H9 (cell line): ENCODE results near the gene RHOD. TPM values are rescaled to one million over a fixed set of nuclear protein-coding genes. Genes with fewer than 3 reads are reported as not detected.

Source experiments
- DNase-seq: peaks from one replicate; pipeline ENCODE4 v3.0.0-alpha.2; 2017
- H2AFZ ChIP-seq: one replicate; pipeline ENCODE4 v1.6.1; 2013; ENCODE audit warnings: mild to moderate bottlenecking, low read length, control low read depth, moderate library complexity
- H2AK5ac ChIP-seq: 2 replicates; pipeline ENCODE4 v1.6.1; 2013; ENCODE audit warnings: low read length, control low read depth, mixed read lengths; ENCODE audit not compliant: insufficient read length
- H2BK120ac ChIP-seq: one replicate; pipeline ENCODE4 v1.6.1; 2013; ENCODE audit warnings: low read depth, mild to moderate bottlenecking, low read length, control low read depth, inconsistent platforms; ENCODE audit not compliant: poor library complexity, severe bottlenecking
- H2BK12ac ChIP-seq: 2 replicates; pipeline ENCODE4 v1.6.1; 2013; ENCODE audit warnings: low read length, control low read depth, mixed read lengths, low read depth; ENCODE audit not compliant: insufficient read length
- H2BK15ac ChIP-seq: 2 replicates; pipeline ENCODE4 v1.6.1; 2013; ENCODE audit warnings: low read depth, low read length, control low read depth
- H2BK20ac ChIP-seq: one replicate; pipeline ENCODE4 v1.6.1; 2013; ENCODE audit warnings: low read depth, mild to moderate bottlenecking, low read length, control low read depth, inconsistent platforms; ENCODE audit not compliant: poor library complexity, severe bottlenecking
- H2BK5ac ChIP-seq: 2 replicates; pipeline ENCODE4 v1.6.1; 2013; ENCODE audit warnings: low read length, control low read depth, mixed read lengths; ENCODE audit not compliant: insufficient read length
- H3K14ac ChIP-seq: 2 replicates; pipeline ENCODE4 v1.6.1; 2013; ENCODE audit warnings: low read length, control low read depth; ENCODE audit not compliant: insufficient read depth
- H3K18ac ChIP-seq: 2 replicates; pipeline ENCODE4 v1.6.1; 2013; ENCODE audit warnings: low read depth, mild to moderate bottlenecking, mixed read lengths, low read length, control low read depth; ENCODE audit not compliant: insufficient read length
- H3K23ac ChIP-seq: 2 replicates; pipeline ENCODE4 v1.6.1; 2013; ENCODE audit warnings: low read length, control low read depth, mixed read lengths, low read depth; ENCODE audit not compliant: insufficient read length
- H3K23me2 ChIP-seq: 2 replicates; pipeline ENCODE4 v1.6.1; 2013; ENCODE audit warnings: low read depth, mild to moderate bottlenecking, mixed read lengths, low read length, control low read depth; ENCODE audit not compliant: insufficient read length, poor library complexity, severe bottlenecking
- H3K27ac ChIP-seq: 2 replicates; pipeline ENCODE4 v1.5.1; 2013; ENCODE audit warnings: low read length, control low read depth, mixed read lengths, low read depth; ENCODE audit not compliant: insufficient read length
- H3K27me3 ChIP-seq: 2 replicates; pipeline ENCODE4 v1.6.1; 2013; ENCODE audit warnings: low read length, control low read depth, inconsistent platforms; ENCODE audit not compliant: insufficient read depth
- H3K4ac ChIP-seq: 2 replicates; pipeline ENCODE4 v1.6.1; 2013; ENCODE audit warnings: low read depth, mild to moderate bottlenecking, control low read depth, inconsistent platforms, low read length, moderate library complexity
- H3K4me1 ChIP-seq: 2 replicates; pipeline ENCODE4 v1.6.1; 2013; ENCODE audit warnings: low read length, control low read depth, inconsistent platforms; ENCODE audit not compliant: insufficient read depth
- H3K4me2 ChIP-seq: 2 replicates; pipeline ENCODE4 v1.6.1; 2013; ENCODE audit warnings: low read length, control low read depth, mixed read lengths; ENCODE audit not compliant: insufficient read length, insufficient read depth
- H3K56ac ChIP-seq: 2 replicates; pipeline ENCODE4 v1.6.1; 2013; ENCODE audit warnings: low read depth, mild to moderate bottlenecking, mixed read lengths, low read length, control low read depth; ENCODE audit not compliant: insufficient read length
- H3K79me1 ChIP-seq: 2 replicates; pipeline ENCODE4 v1.6.1; 2013; ENCODE audit warnings: low read depth, mild to moderate bottlenecking, moderate library complexity, low read length, control low read depth, inconsistent platforms; ENCODE audit not compliant: insufficient read depth, poor library complexity, severe bottlenecking
- H3K79me2 ChIP-seq: 2 replicates; pipeline ENCODE4 v1.6.1; 2013; ENCODE audit warnings: low read length, control low read depth, inconsistent platforms; ENCODE audit not compliant: insufficient read depth
- H3K9ac ChIP-seq: 2 replicates; pipeline ENCODE4 v1.6.1; 2013; ENCODE audit warnings: low read length, control low read depth, mixed read lengths; ENCODE audit not compliant: insufficient read length; ENCODE audit errors: extremely low read depth
- H3K9me3 ChIP-seq: one replicate; pipeline ENCODE4 v1.6.1; 2013; ENCODE audit warnings: low read depth, low read length, inconsistent platforms; ENCODE audit not compliant: control insufficient read depth
- H3T11ph ChIP-seq: one replicate; pipeline ENCODE4 v1.6.1; 2013; ENCODE audit warnings: mild to moderate bottlenecking, low read length, control low read depth, inconsistent platforms
- H4K20me1 ChIP-seq: one replicate; pipeline ENCODE4 v1.6.1; 2013; ENCODE audit not compliant: control insufficient read depth, insufficient read length, insufficient read depth
- H4K5ac ChIP-seq: 2 replicates; pipeline ENCODE4 v1.6.1; 2013; ENCODE audit warnings: low read depth, mild to moderate bottlenecking, mixed read lengths, low read length, control low read depth; ENCODE audit not compliant: insufficient read length
- H4K8ac ChIP-seq: replicated peaks from 2 replicates; pipeline ENCODE4 v1.6.1; 2013; ENCODE audit warnings: low read length, control low read depth, mixed read lengths, low read depth; ENCODE audit not compliant: insufficient read length
- H4K91ac ChIP-seq: 2 replicates; pipeline ENCODE4 v1.6.1; 2013; ENCODE audit warnings: low read depth, mild to moderate bottlenecking, moderate library complexity, mixed read lengths, low read length, control low read depth; ENCODE audit not compliant: insufficient read length
- H3K27ac Mint-ChIP-seq, 3 experiments: 2 replicates in 2 of 3; 3 replicates in 1 of 3; pipeline ENCODE4 v1.8.0; 2020 to 2021; ENCODE audit warnings: mixed read lengths in 3 of 3, mild to moderate bottlenecking in 1 of 3, moderate library complexity in 1 of 3
- H3K27me3 Mint-ChIP-seq: 2 replicates; pipeline ENCODE4 v1.8.0; 2021; ENCODE audit warnings: low read depth, mild to moderate bottlenecking, moderate library complexity, mixed read lengths
- H3K36me3 Mint-ChIP-seq, 3 experiments: 2 replicates in 2 of 3; 3 replicates in 1 of 3; pipeline ENCODE4 v1.8.0; 2020 to 2021; ENCODE audit warnings: low read depth in 3 of 3, mixed read lengths in 3 of 3; ENCODE audit not compliant: insufficient read depth in 1 of 3
- H3K4me1 Mint-ChIP-seq, 2 experiments: 2 replicates each; pipeline ENCODE4 v1.8.0; 2020; ENCODE audit warnings: mixed read lengths in 2 of 2
- H3K4me3 Mint-ChIP-seq, 2 experiments: 2 replicates in 1 of 2; 3 replicates in 1 of 2; pipeline ENCODE4 v1.8.0; 2020 to 2021; ENCODE audit warnings: mild to moderate bottlenecking in 2 of 2, mixed read lengths in 2 of 2, moderate library complexity in 1 of 2
- H3K9me3 Mint-ChIP-seq, 2 experiments: 2 replicates in 1 of 2; 3 replicates in 1 of 2; pipeline ENCODE4 v1.8.0; 2020; ENCODE audit warnings: mild to moderate bottlenecking in 2 of 2, mixed read lengths in 2 of 2, moderate library complexity in 1 of 2
- WGBS: extraction: QIAGEN DNeasy Blood & Tissue Kit; methylation state at CpG from one replicate; pipeline ENCODE4 v1.1.7; 2013; ENCODE audit warnings: missing lambda C conversion rate, low lambda C conversion rate, mixed read lengths; ENCODE audit not compliant: insufficient read length; ENCODE audit errors: extremely low coverage; 5-methylcytosine and 5-hydroxymethylcytosine counted together
- total RNA-seq: library from RNA; stranded (reverse); gene quantifications from 2 replicates; pipeline ENCODE4 v1.2.1, GENCODE V29; 2021
- TF ChIP-seq, protein P1 (sequence below): fragments of 200-600 bp; sonication (generic); conservative IDR thresholded peaks from 3 replicates; pipeline ENCODE4 v1.8.0; 2021; ENCODE audit warnings: antibody characterized with exemption, mild to moderate bottlenecking

Gene RHOD
- total RNA-seq, 1 experiment from 2014 or later, result 14.8 TPM

DNA sequence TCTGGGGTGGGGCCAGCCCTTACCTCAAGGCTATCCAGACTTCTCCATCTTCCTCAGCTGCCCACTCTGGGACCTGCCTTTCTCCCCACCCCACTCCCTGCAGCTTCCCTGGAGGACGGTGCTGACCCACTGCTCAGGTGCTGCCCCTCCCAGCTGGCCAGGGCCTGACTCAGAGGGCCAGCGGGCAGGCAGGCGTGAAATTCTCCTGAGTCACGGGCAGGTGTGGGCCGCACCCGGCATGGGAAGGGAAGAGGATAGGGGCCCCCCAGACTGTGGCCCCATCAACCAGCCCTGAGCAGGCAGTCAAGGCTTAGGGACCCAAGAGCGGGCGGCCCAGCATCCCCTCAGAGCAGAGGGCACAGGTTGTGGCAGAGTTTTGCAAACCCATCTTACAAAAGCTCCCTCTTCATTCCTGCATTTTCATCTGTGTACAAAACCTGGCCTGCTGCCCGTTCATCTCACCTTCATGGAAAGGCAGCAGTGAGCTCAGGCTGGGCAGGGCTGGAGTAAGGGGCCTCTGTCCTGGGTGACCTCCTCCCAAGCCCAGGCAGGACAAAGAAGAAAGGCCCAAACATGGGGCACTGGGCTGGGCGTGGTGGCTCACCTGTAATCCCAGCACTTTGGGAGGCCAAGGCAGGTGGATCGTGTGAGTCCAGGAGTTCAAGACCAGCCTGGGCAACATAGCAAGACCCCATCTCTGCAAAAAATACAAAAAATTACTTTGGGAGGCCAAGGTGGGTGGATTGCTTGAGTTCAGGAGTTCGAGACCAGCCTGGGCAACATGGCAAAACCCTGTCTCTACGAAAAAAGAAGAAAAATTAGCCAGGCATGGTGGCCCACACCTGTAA, 6.1 kb downstream of the RHOD start:
- no peaks in the 10 kb centered on the region for H3K9me3 Mint-ChIP-seq
- no peak overlapping the region for H3K23ac ChIP-seq

More for the DNA sequence above, 6.1 kb downstream of the RHOD start:
- Mint-ChIP-seq H3K4me3 (no peak overlapping the region), H3K27me3 (no peaks in the 10 kb centered on the region), H3K4me1 (peaks cover 0 to 6% of the 10 kb centered on the region in 2 experiments; a peak in 1 of 4 replicates), H3K27ac (no peak overlapping the region), H3K36me3 (no peaks in the 10 kb centered on the region)
- no peak overlapping the region for H2BK120ac ChIP-seq
- H2BK5ac ChIP-seq, result no peak overlapping the region
- H2AK5ac ChIP-seq, result no peak overlapping the region
- H2AFZ ChIP-seq, result no peak overlapping the region
- TF ChIP-seq, protein P1, sequence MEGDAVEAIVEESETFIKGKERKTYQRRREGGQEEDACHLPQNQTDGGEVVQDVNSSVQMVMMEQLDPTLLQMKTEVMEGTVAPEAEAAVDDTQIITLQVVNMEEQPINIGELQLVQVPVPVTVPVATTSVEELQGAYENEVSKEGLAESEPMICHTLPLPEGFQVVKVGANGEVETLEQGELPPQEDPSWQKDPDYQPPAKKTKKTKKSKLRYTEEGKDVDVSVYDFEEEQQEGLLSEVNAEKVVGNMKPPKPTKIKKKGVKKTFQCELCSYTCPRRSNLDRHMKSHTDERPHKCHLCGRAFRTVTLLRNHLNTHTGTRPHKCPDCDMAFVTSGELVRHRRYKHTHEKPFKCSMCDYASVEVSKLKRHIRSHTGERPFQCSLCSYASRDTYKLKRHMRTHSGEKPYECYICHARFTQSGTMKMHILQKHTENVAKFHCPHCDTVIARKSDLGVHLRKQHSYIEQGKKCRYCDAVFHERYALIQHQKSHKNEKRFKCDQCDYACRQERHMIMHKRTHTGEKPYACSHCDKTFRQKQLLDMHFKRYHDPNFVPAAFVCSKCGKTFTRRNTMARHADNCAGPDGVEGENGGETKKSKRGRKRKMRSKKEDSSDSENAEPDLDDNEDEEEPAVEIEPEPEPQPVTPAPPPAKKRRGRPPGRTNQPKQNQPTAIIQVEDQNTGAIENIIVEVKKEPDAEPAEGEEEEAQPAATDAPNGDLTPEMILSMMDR, result no peak
- H3K23me2 ChIP-seq, result no peaks in the 10 kb centered on the region
- DNase-seq, result no peak
- H3K56ac ChIP-seq, result no peak overlapping the region
- H3K79me2 ChIP-seq, result no peaks in the 10 kb centered on the region
- H4K5ac ChIP-seq, result no peak overlapping the region
- no peak overlapping the region; the same call in 1 of the 2 replicates for H3K14ac ChIP-seq
- no peaks in the 10 kb centered on the region for H3K79me1 ChIP-seq
- no peak overlapping the region for H2BK12ac ChIP-seq
- H3K9me3 ChIP-seq, result no peaks in the 10 kb centered on the region
- H2BK15ac ChIP-seq, result no peak overlapping the region
- H4K8ac ChIP-seq, result no peak overlapping the region
- H3K27ac ChIP-seq, result no peak overlapping the region
- no peak overlapping the region for H3T11ph ChIP-seq
- H3K18ac ChIP-seq, result no peak overlapping the region
- no peak overlapping the region for H2BK20ac ChIP-seq
- H3K4ac ChIP-seq, result no peak overlapping the region
- H3K27me3 ChIP-seq, result no peaks in the 10 kb centered on the region
- H3K9ac ChIP-seq, result no peak overlapping the region
- H4K20me1 ChIP-seq, result no peaks in the 10 kb centered on the region
- H3K4me2 ChIP-seq, result no peak overlapping the region
- no CpG with 5 or more reads among the region's 13 CpGs for WGBS
- H4K91ac ChIP-seq, result no peak overlapping the region
- H3K4me1 ChIP-seq, result no peaks in the 10 kb centered on the region
